Liver (tissue), 3 donors: ENCODE data around the gene CASP6.
"Not testable (repeated sequence)": the region's sequence is repeated elsewhere in the genome, so short reads cannot be mapped to it uniquely, and the experiment has no call there.

Source experiments
- CTCF ChIP-seq: fragments of 150-350 bp; IDR thresholded peaks from 2 replicates; pipeline ENCODE4 v1.5.1; 2017; ENCODE audit warnings: improper control_type of control experiment, low read depth, low read length; ENCODE audit not compliant: missing input control
- EGR1 ChIP-seq, 2 donors: IDR thresholded peaks; 2 replicates each; pipeline ENCODE4 v1.6.1; 2016 to 2018; ENCODE audit warnings: antibody characterized with exemption in 2 of 2, low read depth in 2 of 2
- GABPA ChIP-seq, 2 donors: IDR thresholded peaks in 1 of 2; conservative IDR thresholded peaks in 1 of 2; 2 replicates each; pipeline ENCODE4 v1.6.1; 2016; ENCODE audit warnings: antibody characterized with exemption in 2 of 2, mild to moderate bottlenecking in 1 of 2, moderate library complexity in 1 of 2
- HNF4A ChIP-seq, 2 donors: conservative IDR thresholded peaks; 2 replicates each; pipeline ENCODE4 v1.6.1; 2016; ENCODE audit warnings: antibody characterized with exemption in 2 of 2, mild to moderate bottlenecking in 2 of 2
- REST ChIP-seq: IDR thresholded peaks from 2 replicates; pipeline ENCODE4 v1.6.1; 2016; ENCODE audit warnings: antibody characterized with exemption, mild to moderate bottlenecking
- TAF1 ChIP-seq: conservative IDR thresholded peaks from 2 replicates; pipeline ENCODE4 v1.6.1; 2016; ENCODE audit warnings: antibody characterized with exemption, mild to moderate bottlenecking
- YY1 ChIP-seq: IDR thresholded peaks from 2 replicates; pipeline ENCODE4 v1.6.1; 2016; ENCODE audit warnings: antibody characterized with exemption, mild to moderate bottlenecking
- ZBTB33 ChIP-seq: IDR thresholded peaks from 2 replicates; pipeline ENCODE4 v1.6.1; 2016; ENCODE audit warnings: antibody characterized with exemption
- TF ChIP-seq, protein P1 (sequence below): IDR thresholded peaks from 2 replicates; pipeline ENCODE4 v1.6.1; 2016; ENCODE audit warnings: antibody characterized with exemption
- donor health status: healthy.
- donor health status: healthy.

DNA sequence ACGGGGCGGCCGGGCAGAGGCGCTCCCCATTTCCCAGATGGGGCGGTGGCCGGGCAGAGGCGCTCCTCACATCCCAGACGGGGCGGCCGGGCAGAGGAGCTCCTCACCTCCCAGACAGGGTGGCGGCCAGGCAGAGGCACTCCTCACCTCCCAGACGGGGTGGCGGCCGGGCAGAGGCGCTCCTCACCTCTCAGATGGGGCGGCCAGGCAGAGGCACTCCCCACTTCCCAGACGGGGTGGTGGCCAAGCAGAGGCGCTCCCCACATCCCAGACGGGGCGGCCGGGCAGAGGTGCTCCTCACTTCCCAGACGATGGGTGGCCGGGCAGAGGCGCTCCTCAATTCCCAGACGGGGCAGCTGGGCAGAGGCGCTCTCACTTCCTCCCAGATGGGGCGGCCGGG lies 24.8 kb downstream of the CASP6 start:
- TF ChIP-seq, protein P1, sequence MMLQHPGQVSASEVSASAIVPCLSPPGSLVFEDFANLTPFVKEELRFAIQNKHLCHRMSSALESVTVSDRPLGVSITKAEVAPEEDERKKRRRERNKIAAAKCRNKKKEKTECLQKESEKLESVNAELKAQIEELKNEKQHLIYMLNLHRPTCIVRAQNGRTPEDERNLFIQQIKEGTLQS = not testable (repeated sequence)
- not testable (repeated sequence) for TF ChIP-seq CTCF; REST; YY1; ZBTB33; GABPA (IDR thresholded peaks at IDR 0.05 in 1 of 2, conservative IDR thresholded peaks at IDR 0.05 in 1 of 2); TAF1; HNF4A (conservative IDR thresholded peaks at IDR 0.05); EGR1 (IDR thresholded peaks at IDR 0.05; ENCODE audit: low read depth in 2 of 2)
